ENCODE data around the gene UIMC1.

UIMC1 gene

DNA sequence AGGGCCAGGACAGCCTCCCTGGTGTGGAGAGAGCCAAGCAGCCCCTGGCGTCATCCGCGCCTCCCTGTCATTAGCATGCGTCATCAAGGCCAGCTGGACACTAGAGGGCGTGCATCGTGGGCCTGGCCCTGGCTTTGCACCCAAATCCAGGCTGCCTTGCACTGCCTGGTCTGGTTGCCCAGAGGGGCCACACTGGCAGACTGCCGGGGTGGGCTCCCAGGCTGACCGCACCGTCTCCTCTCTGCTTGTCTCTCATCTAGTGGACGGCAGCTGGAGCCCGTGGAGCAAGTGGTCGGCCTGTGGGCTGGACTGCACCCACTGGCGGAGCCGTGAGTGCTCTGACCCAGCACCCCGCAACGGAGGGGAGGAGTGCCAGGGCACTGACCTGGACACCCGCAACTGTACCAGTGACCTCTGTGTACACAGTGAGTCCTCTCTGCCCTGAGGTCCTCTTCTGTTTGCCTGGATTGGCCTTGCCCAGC, 136.4 kb downstream of the UIMC1 start:
- Histone ChIP-seq H3K36me3 (ENCODE audit: insufficient read depth, low read length) (no peaks in the 10 kb centered on the region), H3F3A (ENCODE audit: low read depth) (no peaks in the 10 kb centered on the region), H3K9me2 (replicated peaks; ENCODE audit: low read depth, low read length) (no peaks in the 10 kb centered on the region), H3K4me2 (ENCODE audit: low read depth, low read length, poor library complexity, severe bottlenecking) (no peak overlapping the region), H3K4me1 (ENCODE audit: insufficient read depth, low read length, poor library complexity, severe bottlenecking) (no peaks in the 10 kb centered on the region), H3K9me3 (ENCODE audit: insufficient read depth, low read depth, low read length) (no peaks in the 10 kb centered on the region), H3K4me3 (ENCODE audit: low read length, poor library complexity, severe bottlenecking) (no peak overlapping the region), H2AFZ (ENCODE audit: low read length) (no peak overlapping the region), H4K20me1 (ENCODE audit: insufficient read depth, low read length, poor library complexity, severe bottlenecking) (no peaks in the 10 kb centered on the region), H3K27me3 (ENCODE audit: insufficient read depth, low read length, poor library complexity, severe bottlenecking) (no peaks in the 10 kb centered on the region), H3K9ac (ENCODE audit: low read depth, low read length, poor library complexity, severe bottlenecking) (no peak overlapping the region), H3K79me2 (ENCODE audit: insufficient read depth, low read length) (no peaks in the 10 kb centered on the region)
- TF ChIP-seq, protein P1, sequence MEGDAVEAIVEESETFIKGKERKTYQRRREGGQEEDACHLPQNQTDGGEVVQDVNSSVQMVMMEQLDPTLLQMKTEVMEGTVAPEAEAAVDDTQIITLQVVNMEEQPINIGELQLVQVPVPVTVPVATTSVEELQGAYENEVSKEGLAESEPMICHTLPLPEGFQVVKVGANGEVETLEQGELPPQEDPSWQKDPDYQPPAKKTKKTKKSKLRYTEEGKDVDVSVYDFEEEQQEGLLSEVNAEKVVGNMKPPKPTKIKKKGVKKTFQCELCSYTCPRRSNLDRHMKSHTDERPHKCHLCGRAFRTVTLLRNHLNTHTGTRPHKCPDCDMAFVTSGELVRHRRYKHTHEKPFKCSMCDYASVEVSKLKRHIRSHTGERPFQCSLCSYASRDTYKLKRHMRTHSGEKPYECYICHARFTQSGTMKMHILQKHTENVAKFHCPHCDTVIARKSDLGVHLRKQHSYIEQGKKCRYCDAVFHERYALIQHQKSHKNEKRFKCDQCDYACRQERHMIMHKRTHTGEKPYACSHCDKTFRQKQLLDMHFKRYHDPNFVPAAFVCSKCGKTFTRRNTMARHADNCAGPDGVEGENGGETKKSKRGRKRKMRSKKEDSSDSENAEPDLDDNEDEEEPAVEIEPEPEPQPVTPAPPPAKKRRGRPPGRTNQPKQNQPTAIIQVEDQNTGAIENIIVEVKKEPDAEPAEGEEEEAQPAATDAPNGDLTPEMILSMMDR (conservative IDR thresholded peaks at IDR 0.05; ENCODE audit: low read length) = 0 out of 2 replicates have a peak, but pooled peaks have one; percentile 12
- no peak for TF ChIP-seq EZH2phosphoT487 (IDR thresholded peaks at IDR 0.05; ENCODE audit: borderline replicate concordance)

DNA sequence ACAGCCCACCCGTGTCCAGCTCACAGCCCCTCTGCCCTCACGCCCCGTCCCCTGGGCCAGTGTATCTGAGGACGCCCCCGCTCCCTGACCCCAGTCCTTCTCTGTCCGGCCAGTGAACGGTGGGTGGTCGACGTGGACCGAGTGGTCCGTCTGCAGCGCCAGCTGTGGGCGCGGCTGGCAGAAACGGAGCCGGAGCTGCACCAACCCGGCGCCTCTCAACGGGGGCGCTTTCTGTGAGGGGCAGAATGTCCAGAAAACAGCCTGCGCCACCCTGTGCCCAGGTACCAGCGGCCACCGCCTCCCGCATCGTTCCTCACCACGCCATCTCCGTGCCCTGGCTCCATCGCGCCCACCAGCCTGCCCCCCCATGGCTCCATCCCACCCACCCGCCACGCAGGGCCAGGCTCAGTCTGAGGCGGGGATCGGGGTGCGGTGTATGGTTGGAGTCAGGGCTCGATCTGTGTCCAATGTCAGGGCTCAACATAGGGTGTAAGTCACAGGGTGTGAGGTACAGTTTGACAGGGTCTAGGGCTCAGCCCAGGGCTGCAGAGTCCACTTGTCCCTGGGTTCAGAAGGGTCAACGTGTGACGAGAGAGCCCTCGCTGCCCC, 137.0 kb downstream of the UIMC1 start:
- no peak overlapping the region for H3K4me3 ChIP-seq (ENCODE audit: low read length, poor library complexity, severe bottlenecking)
- no peaks in the 10 kb centered on the region for H3K27me3 ChIP-seq (ENCODE audit: insufficient read depth, low read length, poor library complexity, severe bottlenecking)
- no peaks in the 10 kb centered on the region for H3F3A ChIP-seq (ENCODE audit: low read depth)
- H2AFZ ChIP-seq (ENCODE audit: low read length) = no peak overlapping the region
- H3K9me3 ChIP-seq (ENCODE audit: insufficient read depth, low read depth, low read length) = no peaks in the 10 kb centered on the region
- TF ChIP-seq, protein P1 (conservative IDR thresholded peaks at IDR 0.05; ENCODE audit: low read length) = no peak
- TF ChIP-seq EZH2phosphoT487 (IDR thresholded peaks at IDR 0.05; ENCODE audit: borderline replicate concordance) = no peak
- H3K4me2 ChIP-seq (ENCODE audit: low read depth, low read length, poor library complexity, severe bottlenecking) = no peak overlapping the region
- no peaks in the 10 kb centered on the region for H3K36me3 ChIP-seq (ENCODE audit: insufficient read depth, low read length)
- H3K79me2 ChIP-seq (ENCODE audit: insufficient read depth, low read length) = no peaks in the 10 kb centered on the region
- H3K9me2 ChIP-seq (replicated peaks; ENCODE audit: low read depth, low read length) = no peaks in the 10 kb centered on the region
- H3K4me1 ChIP-seq (ENCODE audit: insufficient read depth, low read length, poor library complexity, severe bottlenecking) = no peaks in the 10 kb centered on the region
- H4K20me1 ChIP-seq (ENCODE audit: insufficient read depth, low read length, poor library complexity, severe bottlenecking) = no peaks in the 10 kb centered on the region
- no peak overlapping the region for H3K9ac ChIP-seq (ENCODE audit: low read depth, low read length, poor library complexity, severe bottlenecking)

DNA sequence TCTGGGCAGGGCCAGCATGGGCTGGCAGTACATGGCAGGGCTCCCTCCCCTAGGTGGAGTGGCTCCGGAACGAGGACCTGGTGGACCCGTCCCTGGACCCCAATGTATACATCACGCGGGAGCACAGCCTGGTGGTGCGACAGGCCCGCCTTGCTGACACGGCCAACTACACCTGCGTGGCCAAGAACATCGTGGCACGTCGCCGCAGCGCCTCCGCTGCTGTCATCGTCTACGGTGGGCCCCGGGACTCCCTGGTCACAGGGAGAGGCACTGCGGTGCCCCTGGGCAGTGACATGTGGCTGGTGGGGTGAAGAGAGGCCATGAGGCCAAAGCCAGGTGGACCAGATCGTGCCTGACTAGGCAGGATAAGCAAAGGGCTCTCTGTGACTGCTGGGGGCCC, 137.8 kb downstream of the UIMC1 start:
- H3K36me3 ChIP-seq (ENCODE audit: insufficient read depth, low read length) = no peaks in the 10 kb centered on the region
- H3K4me3 ChIP-seq (ENCODE audit: low read length, poor library complexity, severe bottlenecking) = no peak overlapping the region
- no peaks in the 10 kb centered on the region for H3F3A ChIP-seq (ENCODE audit: low read depth)
- no peak overlapping the region for H3K9ac ChIP-seq (ENCODE audit: low read depth, low read length, poor library complexity, severe bottlenecking)
- no peak overlapping the region for H2AFZ ChIP-seq (ENCODE audit: low read length)
- no peaks in the 10 kb centered on the region for H3K27me3 ChIP-seq (ENCODE audit: insufficient read depth, low read length, poor library complexity, severe bottlenecking)
- H3K9me3 ChIP-seq (ENCODE audit: insufficient read depth, low read depth, low read length) = no peaks in the 10 kb centered on the region
- TF ChIP-seq, protein P1 (conservative IDR thresholded peaks at IDR 0.05; ENCODE audit: low read length) = no peak
- TF ChIP-seq EZH2phosphoT487 (IDR thresholded peaks at IDR 0.05; ENCODE audit: borderline replicate concordance) = no peak
- no peaks in the 10 kb centered on the region for H3K4me1 ChIP-seq (ENCODE audit: insufficient read depth, low read length, poor library complexity, severe bottlenecking)
- no peaks in the 10 kb centered on the region for H3K9me2 ChIP-seq (replicated peaks; ENCODE audit: low read depth, low read length)
- H3K79me2 ChIP-seq (ENCODE audit: insufficient read depth, low read length) = no peaks in the 10 kb centered on the region
- H4K20me1 ChIP-seq (ENCODE audit: insufficient read depth, low read length, poor library complexity, severe bottlenecking) = no peaks in the 10 kb centered on the region
- H3K4me2 ChIP-seq (ENCODE audit: low read depth, low read length, poor library complexity, severe bottlenecking) = no peak overlapping the region
